ENCODE measurements around the gene FCRL6.

GRCh38 chr1:159853417-159854115 lies 51.4 kb downstream of the FCRL6 start:
- TF ChIP-seq CTCF (IDR thresholded peaks at IDR 0.05), result no peak
- no peak for TF ChIP-seq POLR2A (IDR thresholded peaks at IDR 0.05)
